H1 (cell line): ENCODE results near the gene ARHGEF28. TPM values are rescaled to one million over a fixed set of nuclear protein-coding genes. Genes with fewer than 3 reads are reported as not detected.

Source experiments
- CTCF ChIA-PET: fragments of 300-600 bp; sonication (Branson Sonifier 250); formaldehyde crosslinking; loops from one replicate; lab custom pipeline; 2021; ENCODE audit not compliant: partially characterized antibody; lab: Charles Lee
- POLR2A ChIA-PET: fragments of 300-600 bp; sonication (Branson Sonifier 250); formaldehyde crosslinking; loops from one replicate; lab custom pipeline; 2021; ENCODE audit warnings: inconsistent platforms; ENCODE audit not compliant: partially characterized antibody; lab: Charles Lee
- DNase-seq, 2 experiments: peaks; one replicate each; pipeline versions ENCODE4 v3.0.0 to v3.0.0-alpha.2; 2010 to 2022; ENCODE audit warnings: low spot score in 2 of 2, low read depth in 1 of 2, mixed read lengths in 1 of 2
- FAIRE-seq: peaks from 2 replicates; lab custom pipeline; 2011; peaks lifted over from hg19 to GRCh38; lab: Jason Lieb, UNC
- H2AFZ ChIP-seq: 2 replicates; pipeline ENCODE4 v1.8.1; 2012; ENCODE audit warnings: low read length, inconsistent platforms
- H2AK5ac ChIP-seq: 2 replicates; pipeline ENCODE4 v1.6.1; 2013; ENCODE audit warnings: low read depth, low read length
- H2BK120ac ChIP-seq: replicated peaks from 2 replicates; pipeline ENCODE3; 2013; ENCODE audit warnings: low read depth, low read length, inconsistent platforms
- H2BK12ac ChIP-seq: 2 replicates; pipeline ENCODE4 v1.6.1; 2013; ENCODE audit warnings: low read depth, low read length
- H2BK15ac ChIP-seq: 2 replicates; pipeline ENCODE4 v1.6.1; 2013; ENCODE audit warnings: low read length
- H2BK20ac ChIP-seq: 2 replicates; pipeline ENCODE4 v1.6.1; 2013; ENCODE audit warnings: low read length
- H2BK5ac ChIP-seq: 2 replicates; pipeline ENCODE4 v1.6.1; 2013; ENCODE audit warnings: low read depth, low read length
- H3K14ac ChIP-seq: 2 replicates; pipeline ENCODE4 v1.6.1; 2013; ENCODE audit warnings: inconsistent platforms; ENCODE audit not compliant: insufficient read length
- H3K18ac ChIP-seq: 2 replicates; pipeline ENCODE4 v1.6.1; 2013; ENCODE audit warnings: low read length; ENCODE audit errors: extremely low read depth
- H3K23ac ChIP-seq: 2 replicates; pipeline ENCODE4 v1.6.1; 2013; ENCODE audit warnings: inconsistent platforms; ENCODE audit not compliant: insufficient read length
- H3K23me2 ChIP-seq: 2 replicates; pipeline ENCODE4 v1.6.1; 2013; ENCODE audit warnings: low read depth, low read length
- H3K27ac ChIP-seq: 2 replicates; pipeline ENCODE4 v1.6.1; 2011; ENCODE audit warnings: low read depth, low read length, inconsistent platforms
- H3K27me3 ChIP-seq, 4 experiments: replicated peaks in 1 of 4; 1 replicate in 1 of 4; 2 replicates in 3 of 4; pipeline versions ENCODE4 v1.6.1 to v1.8.1; 2011 to 2013; ENCODE audit warnings: low read length in 3 of 4, mild to moderate bottlenecking in 3 of 4, inconsistent platforms in 2 of 4, mixed read lengths in 2 of 4, moderate library complexity in 1 of 4; ENCODE audit not compliant: control insufficient read depth in 3 of 4, insufficient read depth in 3 of 4; ENCODE audit errors: extremely low read depth in 1 of 4
- H3K36me3 ChIP-seq, 4 experiments: 2 replicates each; pipeline versions ENCODE4 v1.6.1 to v1.8.1; 2011 to 2013; ENCODE audit warnings: mild to moderate bottlenecking in 4 of 4, low read length in 3 of 4, moderate library complexity in 2 of 4, control low read depth in 1 of 4, inconsistent platforms in 1 of 4; ENCODE audit not compliant: insufficient read depth in 4 of 4, control insufficient read depth in 2 of 4
- H3K4ac ChIP-seq: replicated peaks from 2 replicates; pipeline ENCODE3; 2013; ENCODE audit warnings: low read length, low read depth, mixed read lengths, inconsistent platforms; ENCODE audit not compliant: insufficient read length
- H3K4me1 ChIP-seq, 4 experiments: replicated peaks in 1 of 4; 1 replicate in 1 of 4; 2 replicates in 3 of 4; pipeline versions ENCODE4 v1.6.1 to v1.8.1; 2011 to 2013; ENCODE audit warnings: low read length in 3 of 4, inconsistent platforms in 2 of 4, mixed read lengths in 1 of 4; ENCODE audit not compliant: insufficient read depth in 4 of 4, control insufficient read depth in 3 of 4
- H3K4me2 ChIP-seq, 2 experiments: 2 replicates each; pipeline versions ENCODE4 v1.6.1 to v1.8.1; 2011 to 2013; ENCODE audit warnings: low read depth in 2 of 2, low read length in 2 of 2, control low read depth in 1 of 2, inconsistent platforms in 1 of 2, mild to moderate bottlenecking in 1 of 2; ENCODE audit not compliant: insufficient read depth in 1 of 2
- H3K4me3 ChIP-seq, 4 experiments: fragments of 200-600, 300-600 bp in 1 of 4; sonication (generic), shearing (Covaris generic), sonication (Bioruptor Twin) in 1 of 4; 2 replicates each; pipeline versions ENCODE4 v1.5.1 to v1.8.1; 2011 to 2016; ENCODE audit warnings: low read length in 4 of 4, low read depth in 3 of 4, control low read depth in 2 of 4, inconsistent platforms in 2 of 4, mild to moderate bottlenecking in 2 of 4, mixed read lengths in 1 of 4, moderate library complexity in 1 of 4; ENCODE audit not compliant: insufficient read depth in 2 of 4; ENCODE audit errors: extremely low read depth in 1 of 4
- H3K56ac ChIP-seq: replicated peaks from 2 replicates; pipeline ENCODE3; 2013; ENCODE audit warnings: low read depth, mild to moderate bottlenecking, mixed read lengths, low read length, inconsistent platforms; ENCODE audit not compliant: insufficient read length
- H3K79me1 ChIP-seq: 2 replicates; pipeline ENCODE4 v1.6.1; 2013; ENCODE audit warnings: low read depth, low read length, control low read depth
- H3K79me2 ChIP-seq, 2 experiments: 2 replicates each; pipeline versions ENCODE4 v1.6.1 to v1.8.1; 2012 to 2013; ENCODE audit warnings: low read length in 2 of 2, mild to moderate bottlenecking in 2 of 2, inconsistent platforms in 1 of 2; ENCODE audit not compliant: insufficient read depth in 2 of 2, control insufficient read depth in 1 of 2
- H3K9ac ChIP-seq, 4 experiments: replicated peaks in 1 of 4; 1 replicate in 1 of 4; 2 replicates in 3 of 4; pipeline versions ENCODE4 v1.6.1 to v1.8.1; 2011 to 2013; ENCODE audit warnings: low read depth in 3 of 4, low read length in 3 of 4, control low read depth in 2 of 4, mild to moderate bottlenecking in 2 of 4, moderate library complexity in 2 of 4, inconsistent platforms in 1 of 4; ENCODE audit errors: extremely low read depth in 1 of 4
- H3K9me3 ChIP-seq, 2 experiments: 2 replicates each; pipeline versions ENCODE4 v1.6.1 to v1.8.1; 2012 to 2013; ENCODE audit warnings: mild to moderate bottlenecking in 2 of 2, moderate library complexity in 2 of 2, control low read depth in 1 of 2, inconsistent platforms in 1 of 2, low read depth in 1 of 2, low read length in 1 of 2, mixed read lengths in 1 of 2; ENCODE audit not compliant: insufficient read depth in 2 of 2
- H4K20me1 ChIP-seq, 2 experiments: replicated peaks in 1 of 2; 2 replicates each; pipeline versions ENCODE3 to v1.8.1; 2011 to 2013; ENCODE audit warnings: inconsistent platforms in 2 of 2, low read length in 2 of 2, mild to moderate bottlenecking in 1 of 2; ENCODE audit not compliant: insufficient read depth in 2 of 2, control insufficient read depth in 1 of 2
- H4K5ac ChIP-seq: 2 replicates; pipeline ENCODE4 v1.6.1; 2013; ENCODE audit warnings: low read length, low read depth, mixed read lengths, inconsistent platforms; ENCODE audit not compliant: insufficient read length
- H4K8ac ChIP-seq: 2 replicates; pipeline ENCODE4 v1.8.0; 2013; ENCODE audit warnings: mild to moderate bottlenecking, moderate library complexity, low read length, inconsistent platforms; ENCODE audit not compliant: insufficient read depth; ENCODE audit errors: extremely low read depth
- H4K91ac ChIP-seq: replicated peaks from 2 replicates; pipeline ENCODE3; 2013; ENCODE audit warnings: low read length, mixed read lengths, inconsistent platforms; ENCODE audit not compliant: insufficient read length
- GTF2F1 ChIP-seq: IDR thresholded peaks from 2 replicates; pipeline ENCODE4 v1.6.1; 2012; ENCODE audit warnings: low read depth, low read length, improper control_type of control experiment, borderline replicate concordance
- TAF1 ChIP-seq: IDR thresholded peaks from 2 replicates; pipeline ENCODE4 v1.6.1; 2011; ENCODE audit warnings: mild to moderate bottlenecking, low read depth, low read length
- WGBS, 2 experiments: shearing (Covaris generic) in 1 of 2; methylation state at CpG; one replicate each; pipeline versions ENCODE4 v1.1.6 to v1.1.7; 2013 to 2015; ENCODE audit warnings: low lambda C conversion rate in 2 of 2, mixed read lengths in 2 of 2, inconsistent platforms in 1 of 2, low coverage in 1 of 2, missing lambda C conversion rate in 1 of 2; ENCODE audit not compliant: insufficient replicate concordance in 2 of 2, insufficient coverage in 1 of 2, insufficient read length in 1 of 2; ENCODE audit errors: extremely low coverage in 1 of 2, missing lambda C conversion rate in 1 of 2; 5-methylcytosine and 5-hydroxymethylcytosine counted together
- polyA plus RNA-seq, 7 experiments: library from polyadenylated mRNA; depleted of rRNA in 3 of 7; stranded (reverse) in 5 of 7; unstranded in 2 of 7; fragments of >200 nt in 5 of 7; fragments of 200-250 nt in 2 of 7; gene quantifications; 1 replicate in 5 of 7; 2 replicates in 1 of 7; 4 replicates in 1 of 7; pipeline versions ENCODE4 v1.2.1 to v1.2.3, GENCODE V29; 2011 to 2013; ENCODE audit warnings: missing spikeins in 2 of 7, mixed read lengths in 2 of 7
- total RNA-seq: library from RNA; stranded (reverse); fragmentation: NEBNext Ultra II Directional; extraction: Animal tissue kit (Norgen Biotek cat#: 25700); gene quantifications from 2 replicates; pipeline ENCODE4 v1.2.1, GENCODE V29; 2021

Gene ARHGEF28
- total and polyA plus RNA-seq, 2 of the 8 experiments (the other 6 are each of a cell fraction or from before 2014, with no cell fraction given): 0.33 to 1.0 TPM

DNA sequence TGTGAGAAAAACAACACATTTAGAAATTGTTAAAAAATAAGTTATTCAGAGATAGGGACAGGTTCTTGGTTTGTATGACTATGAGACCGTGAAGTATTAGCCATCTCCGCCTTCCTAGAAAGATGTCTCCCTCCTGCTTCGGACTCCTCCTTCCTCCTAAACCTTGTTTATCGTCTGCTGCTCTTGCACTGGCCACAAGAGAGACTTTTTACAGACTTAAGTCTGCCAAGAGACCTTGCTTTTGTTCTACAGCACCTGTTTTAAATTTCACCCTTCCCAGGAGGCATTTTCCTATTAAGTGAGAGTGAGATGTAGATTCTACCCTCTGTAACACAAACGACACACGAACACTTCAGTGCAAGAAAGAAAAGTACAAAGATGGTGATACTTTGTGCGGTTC, 274.6 kb downstream of the ARHGEF28 start:
- no peak for TF ChIP-seq TAF1
- no peak for TF ChIP-seq GTF2F1
- no peaks in the 10 kb centered on the region for H3K27me3 ChIP-seq
- H4K91ac ChIP-seq: no peak overlapping the region
- no peak overlapping the region for H4K8ac ChIP-seq
- ChIA-PET POLR2A (no interaction called here), CTCF (no interaction called here)
- 85% methylated on average over 7 of the region's 7 CpGs; no CpG with 5 or more reads in 1 of the 2 experiments for WGBS, 2 experiments
- H2BK15ac ChIP-seq: no peak overlapping the region
- FAIRE-seq: no peak
- H3K79me1 ChIP-seq: no peaks in the 10 kb centered on the region
- 0 out of 2 replicates have a peak overlapping the region, but pooled peaks have one; percentile 41 for H2AFZ ChIP-seq
- H3K23me2 ChIP-seq: no peaks in the 10 kb centered on the region
- H4K5ac ChIP-seq: no peak overlapping the region
- H2BK5ac ChIP-seq: no peak overlapping the region
- no peaks in the 10 kb centered on the region for H3K9me3 ChIP-seq
- no peaks in the 10 kb centered on the region for H4K20me1 ChIP-seq
- no peak overlapping the region for H3K4ac ChIP-seq
- H3K14ac ChIP-seq: no peak overlapping the region
- H3K4me2 ChIP-seq: no peak overlapping the region
- H3K79me2 ChIP-seq: no peaks in the 10 kb centered on the region
- no peak overlapping the region for H2BK120ac ChIP-seq
- H3K36me3 ChIP-seq: no peaks in the 10 kb centered on the region
- H3K23ac ChIP-seq: no peak overlapping the region
- H2BK20ac ChIP-seq: no peak overlapping the region
- no peak overlapping the region for H3K4me3 ChIP-seq
- H3K18ac ChIP-seq: no peak overlapping the region
- H3K4me1 ChIP-seq: no peaks in the 10 kb centered on the region
- no peak overlapping the region for H3K56ac ChIP-seq
- no peak overlapping the region for H3K9ac ChIP-seq
- no peak overlapping the region for H2AK5ac ChIP-seq
- DNase-seq: no peak
- no peak overlapping the region for H3K27ac ChIP-seq
- no peak overlapping the region for H2BK12ac ChIP-seq
